Neural cell (in vitro differentiated cells): ENCODE data around the gene NUP210L.

Experiments used
- EP300 ChIP-seq: fragments of 450-650 bp; conservative IDR thresholded peaks from 2 replicates; pipeline ENCODE4 v1.6.1; 2014; ENCODE audit warnings: antibody characterized with exemption, mild to moderate bottlenecking, moderate library complexity; ENCODE audit not compliant: poor library complexity, severe bottlenecking
- EZH2 ChIP-seq: fragments of 200-600, 300-800 bp; shearing (Covaris generic), sonication (generic); IDR thresholded peaks from 2 replicates; pipeline ENCODE4 v1.6.1; 2014; ENCODE audit warnings: antibody characterized with exemption, low read length, borderline replicate concordance, mild to moderate bottlenecking; ENCODE audit not compliant: insufficient read depth, poor library complexity, severe bottlenecking
- MXI1 ChIP-seq: fragments of 450-650 bp; conservative IDR thresholded peaks from 2 replicates; pipeline ENCODE4 v1.6.1; 2014; ENCODE audit warnings: antibody characterized with exemption, mild to moderate bottlenecking; ENCODE audit not compliant: poor library complexity, severe bottlenecking
- POLR2AphosphoS5 ChIP-seq: IDR thresholded peaks from 2 replicates; pipeline ENCODE4 v1.6.1; 2012
- RAD21 ChIP-seq: fragments of 450-650 bp; conservative IDR thresholded peaks from 2 replicates; pipeline ENCODE4 v1.6.1; 2014; ENCODE audit warnings: antibody characterized with exemption, mild to moderate bottlenecking, moderate library complexity
- TAF1 ChIP-seq: IDR thresholded peaks from 2 replicates; pipeline ENCODE4 v1.6.1; 2012; ENCODE audit warnings: low read depth
- TF ChIP-seq, protein P1 (sequence below): fragments of 450-650 bp; IDR thresholded peaks from 2 replicates; pipeline ENCODE4 v1.5.1; 2014; ENCODE audit warnings: antibody characterized with exemption, mild to moderate bottlenecking, moderate library complexity; ENCODE audit not compliant: poor library complexity, severe bottlenecking
- TF ChIP-seq, protein P2 (sequence below): IDR thresholded peaks from 2 replicates; pipeline ENCODE4 v1.6.1; 2012; ENCODE audit warnings: borderline replicate concordance

- TF ChIP-seq POLR2AphosphoS5 (no peak), TAF1 (no peak), RAD21 (no peak), EZH2 (no peak), EP300 (no peak), MXI1 (no peak)
- TF ChIP-seq, protein P1, sequence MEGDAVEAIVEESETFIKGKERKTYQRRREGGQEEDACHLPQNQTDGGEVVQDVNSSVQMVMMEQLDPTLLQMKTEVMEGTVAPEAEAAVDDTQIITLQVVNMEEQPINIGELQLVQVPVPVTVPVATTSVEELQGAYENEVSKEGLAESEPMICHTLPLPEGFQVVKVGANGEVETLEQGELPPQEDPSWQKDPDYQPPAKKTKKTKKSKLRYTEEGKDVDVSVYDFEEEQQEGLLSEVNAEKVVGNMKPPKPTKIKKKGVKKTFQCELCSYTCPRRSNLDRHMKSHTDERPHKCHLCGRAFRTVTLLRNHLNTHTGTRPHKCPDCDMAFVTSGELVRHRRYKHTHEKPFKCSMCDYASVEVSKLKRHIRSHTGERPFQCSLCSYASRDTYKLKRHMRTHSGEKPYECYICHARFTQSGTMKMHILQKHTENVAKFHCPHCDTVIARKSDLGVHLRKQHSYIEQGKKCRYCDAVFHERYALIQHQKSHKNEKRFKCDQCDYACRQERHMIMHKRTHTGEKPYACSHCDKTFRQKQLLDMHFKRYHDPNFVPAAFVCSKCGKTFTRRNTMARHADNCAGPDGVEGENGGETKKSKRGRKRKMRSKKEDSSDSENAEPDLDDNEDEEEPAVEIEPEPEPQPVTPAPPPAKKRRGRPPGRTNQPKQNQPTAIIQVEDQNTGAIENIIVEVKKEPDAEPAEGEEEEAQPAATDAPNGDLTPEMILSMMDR: no peak
- TF ChIP-seq, protein P2, sequence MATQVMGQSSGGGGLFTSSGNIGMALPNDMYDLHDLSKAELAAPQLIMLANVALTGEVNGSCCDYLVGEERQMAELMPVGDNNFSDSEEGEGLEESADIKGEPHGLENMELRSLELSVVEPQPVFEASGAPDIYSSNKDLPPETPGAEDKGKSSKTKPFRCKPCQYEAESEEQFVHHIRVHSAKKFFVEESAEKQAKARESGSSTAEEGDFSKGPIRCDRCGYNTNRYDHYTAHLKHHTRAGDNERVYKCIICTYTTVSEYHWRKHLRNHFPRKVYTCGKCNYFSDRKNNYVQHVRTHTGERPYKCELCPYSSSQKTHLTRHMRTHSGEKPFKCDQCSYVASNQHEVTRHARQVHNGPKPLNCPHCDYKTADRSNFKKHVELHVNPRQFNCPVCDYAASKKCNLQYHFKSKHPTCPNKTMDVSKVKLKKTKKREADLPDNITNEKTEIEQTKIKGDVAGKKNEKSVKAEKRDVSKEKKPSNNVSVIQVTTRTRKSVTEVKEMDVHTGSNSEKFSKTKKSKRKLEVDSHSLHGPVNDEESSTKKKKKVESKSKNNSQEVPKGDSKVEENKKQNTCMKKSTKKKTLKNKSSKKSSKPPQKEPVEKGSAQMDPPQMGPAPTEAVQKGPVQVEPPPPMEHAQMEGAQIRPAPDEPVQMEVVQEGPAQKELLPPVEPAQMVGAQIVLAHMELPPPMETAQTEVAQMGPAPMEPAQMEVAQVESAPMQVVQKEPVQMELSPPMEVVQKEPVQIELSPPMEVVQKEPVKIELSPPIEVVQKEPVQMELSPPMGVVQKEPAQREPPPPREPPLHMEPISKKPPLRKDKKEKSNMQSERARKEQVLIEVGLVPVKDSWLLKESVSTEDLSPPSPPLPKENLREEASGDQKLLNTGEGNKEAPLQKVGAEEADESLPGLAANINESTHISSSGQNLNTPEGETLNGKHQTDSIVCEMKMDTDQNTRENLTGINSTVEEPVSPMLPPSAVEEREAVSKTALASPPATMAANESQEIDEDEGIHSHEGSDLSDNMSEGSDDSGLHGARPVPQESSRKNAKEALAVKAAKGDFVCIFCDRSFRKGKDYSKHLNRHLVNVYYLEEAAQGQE: no peak
These were observed 38.9 kb upstream of the NUP210L start for GRCh38 chr1:154193821-154194220.
